ENCODE measurements around the gene CSPG4.

The CSPG4 gene

GRCh38 chr15:75669879-75670212, 42.8 kb downstream of the CSPG4 start:
- TF ChIP-seq, protein P1, sequence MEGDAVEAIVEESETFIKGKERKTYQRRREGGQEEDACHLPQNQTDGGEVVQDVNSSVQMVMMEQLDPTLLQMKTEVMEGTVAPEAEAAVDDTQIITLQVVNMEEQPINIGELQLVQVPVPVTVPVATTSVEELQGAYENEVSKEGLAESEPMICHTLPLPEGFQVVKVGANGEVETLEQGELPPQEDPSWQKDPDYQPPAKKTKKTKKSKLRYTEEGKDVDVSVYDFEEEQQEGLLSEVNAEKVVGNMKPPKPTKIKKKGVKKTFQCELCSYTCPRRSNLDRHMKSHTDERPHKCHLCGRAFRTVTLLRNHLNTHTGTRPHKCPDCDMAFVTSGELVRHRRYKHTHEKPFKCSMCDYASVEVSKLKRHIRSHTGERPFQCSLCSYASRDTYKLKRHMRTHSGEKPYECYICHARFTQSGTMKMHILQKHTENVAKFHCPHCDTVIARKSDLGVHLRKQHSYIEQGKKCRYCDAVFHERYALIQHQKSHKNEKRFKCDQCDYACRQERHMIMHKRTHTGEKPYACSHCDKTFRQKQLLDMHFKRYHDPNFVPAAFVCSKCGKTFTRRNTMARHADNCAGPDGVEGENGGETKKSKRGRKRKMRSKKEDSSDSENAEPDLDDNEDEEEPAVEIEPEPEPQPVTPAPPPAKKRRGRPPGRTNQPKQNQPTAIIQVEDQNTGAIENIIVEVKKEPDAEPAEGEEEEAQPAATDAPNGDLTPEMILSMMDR (IDR thresholded peaks at IDR 0.05; ENCODE audit: low read depth, low read length): no peak
- DNase-seq: no peak
- Histone ChIP-seq H3K4me3 (ENCODE audit: low read depth, low read length) (no peak overlapping the region), H3K36me3 (no peaks in the 10 kb centered on the region), H3K9me3 (ENCODE audit: severe bottlenecking) (no peaks in the 10 kb centered on the region), H3K27ac (no peak overlapping the region), H3K27me3 (ENCODE audit: insufficient read depth, low read depth, severe bottlenecking) (no peaks in the 10 kb centered on the region)

- no peaks in the 10 kb centered on the region for H3K9me3 ChIP-seq (ENCODE audit: severe bottlenecking)
- no peaks in the 10 kb centered on the region for H3K36me3 ChIP-seq
- H3K27me3 ChIP-seq (ENCODE audit: insufficient read depth, low read depth, severe bottlenecking): no peaks in the 10 kb centered on the region
- TF ChIP-seq, protein P1 (IDR thresholded peaks at IDR 0.05; ENCODE audit: low read depth, low read length): no peak
- H3K4me3 ChIP-seq (ENCODE audit: low read depth, low read length): no peak overlapping the region
- no peak overlapping the region for H3K27ac ChIP-seq
- DNase-seq: no peak
Measured at GRCh38 chr15:75669191-75669878, 43.3 kb downstream of the CSPG4 start.

DNA sequence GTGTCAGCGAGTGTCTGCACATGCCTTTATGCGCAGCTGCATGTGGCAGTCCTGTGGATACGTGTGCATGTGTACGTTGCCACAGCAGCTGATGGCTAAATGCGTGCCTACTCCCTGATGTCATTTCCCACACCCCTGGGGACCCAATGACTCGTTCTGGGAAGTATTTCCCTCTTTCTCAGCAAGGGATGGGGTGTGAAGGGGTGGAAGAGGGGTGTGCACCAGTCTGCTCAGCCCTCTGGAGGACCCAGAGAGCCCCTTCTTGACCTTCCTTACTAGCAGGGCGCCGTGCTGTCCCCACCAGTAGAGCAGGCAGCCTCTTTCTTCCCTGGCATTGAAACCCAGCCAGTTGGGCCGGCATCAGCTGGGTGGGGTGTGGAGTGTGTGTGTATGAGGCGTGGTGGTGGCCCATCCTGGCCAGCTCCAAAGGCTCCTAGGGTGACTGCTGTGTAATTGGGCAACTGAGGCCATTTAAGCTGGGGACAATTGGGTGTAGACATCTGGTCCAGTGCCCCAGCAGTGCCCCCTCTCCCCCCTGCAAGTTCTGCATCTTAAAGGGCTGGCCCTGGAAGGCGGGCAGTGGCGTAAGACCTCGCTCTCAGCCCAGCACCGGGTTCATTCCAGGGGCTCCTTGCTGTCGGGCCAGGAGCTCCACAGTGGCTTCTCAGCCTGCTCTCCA, 45.7 kb downstream of the CSPG4 start:
- TF ChIP-seq, protein P1 (IDR thresholded peaks at IDR 0.05; ENCODE audit: low read depth, low read length): no peak
- H3K36me3 ChIP-seq: no peaks in the 10 kb centered on the region
- no peaks in the 10 kb centered on the region for H3K27me3 ChIP-seq (ENCODE audit: insufficient read depth, low read depth, severe bottlenecking)
- no peak for DNase-seq
- H3K4me3 ChIP-seq (ENCODE audit: low read depth, low read length): no peak overlapping the region
- H3K9me3 ChIP-seq (ENCODE audit: severe bottlenecking): no peaks in the 10 kb centered on the region
- no peak overlapping the region for H3K27ac ChIP-seq

DNA sequence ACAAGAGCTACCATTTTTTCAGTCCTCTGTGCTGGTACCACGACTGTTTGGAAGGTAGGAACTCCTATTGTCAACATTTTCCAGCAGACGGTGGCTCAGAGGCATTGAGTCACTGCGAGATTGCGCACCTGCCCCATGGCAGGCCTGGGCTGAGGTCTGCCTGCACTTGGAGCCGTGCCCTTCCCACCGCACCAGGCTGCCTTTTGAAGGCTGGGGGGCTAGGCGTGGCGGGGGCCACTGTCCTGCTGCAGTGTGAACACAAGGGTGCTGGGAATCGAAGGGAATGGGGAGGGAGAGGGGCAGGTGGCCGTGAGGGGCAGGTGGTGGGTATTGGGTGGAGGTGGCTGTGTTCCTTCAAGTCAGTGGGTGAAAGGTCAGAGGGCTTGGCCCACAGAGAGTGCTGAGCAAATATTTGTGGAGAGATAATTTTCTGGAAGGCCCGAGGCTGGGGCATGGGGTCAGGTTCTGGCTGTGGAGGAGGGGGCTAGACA, 48.7 kb downstream of the CSPG4 start:
- H3K27ac ChIP-seq: no peak overlapping the region
- no peak overlapping the region for H3K4me3 ChIP-seq (ENCODE audit: low read depth, low read length)
- TF ChIP-seq, protein P1 (IDR thresholded peaks at IDR 0.05; ENCODE audit: low read depth, low read length): no peak
- H3K27me3 ChIP-seq (ENCODE audit: insufficient read depth, low read depth, severe bottlenecking): no peaks in the 10 kb centered on the region
- H3K9me3 ChIP-seq (ENCODE audit: severe bottlenecking): no peaks in the 10 kb centered on the region
- DNase-seq: no peak
- no peaks in the 10 kb centered on the region for H3K36me3 ChIP-seq

- Histone ChIP-seq H3K9me3 (ENCODE audit: severe bottlenecking) (no peaks in the 10 kb centered on the region), H3K27ac (no peak overlapping the region), H3K4me3 (ENCODE audit: low read depth, low read length) (no peak overlapping the region), H3K27me3 (ENCODE audit: insufficient read depth, low read depth, severe bottlenecking) (no peaks in the 10 kb centered on the region), H3K36me3 (no peaks in the 10 kb centered on the region)
- TF ChIP-seq, protein P1 (IDR thresholded peaks at IDR 0.05; ENCODE audit: low read depth, low read length): no peak
- DNase-seq: no peak
Measured at GRCh38 chr15:75662823-75663519, 49.7 kb downstream of the CSPG4 start.
